Keratinocyte (primary cell): ENCODE results near the gene AHNAK.

Experiments used
- CTCF ChIP-seq, 3 experiments: IDR thresholded peaks in 1 of 3; conservative IDR thresholded peaks in 1 of 3; optimal IDR thresholded peaks in 1 of 3; 2 replicates in 2 of 3; 3 replicates in 1 of 3; pipeline versions ENCODE3 to v1.5.1; 2011; ENCODE audit warnings: low read length in 3 of 3, mild to moderate bottlenecking in 3 of 3, moderate library complexity in 2 of 3, control low read depth in 1 of 3, inconsistent platforms in 1 of 3; ENCODE audit not compliant: insufficient read depth in 2 of 3; ENCODE audit errors: extremely low read depth in 1 of 3
- EZH2 ChIP-seq: IDR thresholded peaks from one replicate; pipeline ENCODE4 v1.6.1; 2012; ENCODE audit warnings: inconsistent platforms, mild to moderate bottlenecking, low read length, moderate library complexity

DNA sequence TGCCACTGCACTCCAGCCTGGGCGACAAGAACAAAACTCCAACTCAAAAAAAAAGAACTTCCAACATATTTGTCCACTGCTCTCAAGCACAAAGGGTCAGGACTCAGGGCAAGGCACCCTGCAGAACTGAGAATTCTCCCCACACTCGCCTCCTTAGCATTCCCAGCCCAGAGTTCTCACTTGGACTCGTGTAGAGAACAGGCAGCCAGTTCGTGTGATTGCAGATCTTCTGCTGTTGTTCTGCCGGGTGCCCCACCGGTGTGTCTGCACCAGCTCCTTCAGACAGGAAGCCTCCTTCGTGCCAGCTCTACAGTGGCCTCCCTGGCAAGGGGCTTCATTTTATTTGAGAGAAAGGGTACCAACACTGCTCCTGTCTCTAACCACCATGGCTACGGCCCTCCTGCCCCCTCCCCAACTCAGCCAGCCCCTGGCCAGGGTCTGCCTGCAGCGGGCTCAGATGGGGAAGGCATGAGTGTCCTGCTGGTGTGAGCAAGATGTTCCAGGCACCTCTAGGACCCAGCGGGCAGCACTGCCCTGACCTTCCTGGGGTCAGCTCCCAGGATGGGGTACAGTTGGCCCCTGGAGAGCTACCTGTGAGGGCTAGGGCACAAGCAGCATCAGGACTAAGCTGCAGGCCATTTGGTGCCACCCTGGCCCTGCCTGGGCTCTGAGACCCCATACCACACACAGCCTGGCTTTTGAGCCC is 147.3 kb downstream of the AHNAK start:
- TF ChIP-seq CTCF (optimal IDR thresholded peaks at IDR 0.05 in 1 of 3, IDR thresholded peaks at IDR 0.05 in 1 of 3, conservative IDR thresholded peaks at IDR 0.05 in 1 of 3; ENCODE audit: extremely low read depth in 1 of 3, insufficient read depth in 2 of 3, low read length in 3 of 3) = no peak
- TF ChIP-seq EZH2 = no peak
